ENCODE results near the gene MAPK4. TPM values are rescaled to one million over a fixed set of nuclear protein-coding genes. Genes with fewer than 3 reads are reported as not detected.

The MAPK4 gene
- polyA plus RNA-seq, 1 experiment = not detected

DNA sequence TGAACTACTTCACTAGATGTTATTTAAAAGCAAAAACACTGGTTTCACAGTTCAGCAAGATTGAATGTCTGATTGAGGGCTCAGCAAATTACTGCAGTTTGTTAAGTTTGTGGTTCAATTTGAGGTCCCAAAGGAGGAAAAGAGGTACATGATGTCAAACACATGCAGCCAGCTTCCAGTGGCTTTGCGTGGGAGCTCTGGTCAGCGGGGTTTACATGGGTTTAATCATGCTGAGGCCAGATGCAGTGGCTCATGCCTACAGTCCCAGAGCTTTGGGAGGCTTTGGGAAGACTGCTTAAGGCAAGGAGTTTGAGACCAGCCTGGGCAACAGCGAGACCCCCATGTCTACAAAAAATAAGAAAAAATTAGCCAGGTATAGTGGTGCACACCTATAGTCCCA is 111.5 kb downstream of the MAPK4 start:
- ChIA-PET CTCF (no interaction called here), POLR2A (no interaction called here)
- TF ChIP-seq CTCF (IDR thresholded peaks at IDR 0.05; ENCODE audit: low read depth, low read length) = no peak
- no peak overlapping the region for H3K27ac ChIP-seq (ENCODE audit: low read depth, low read length)
- no peak overlapping the region for H3K4me3 ChIP-seq (ENCODE audit: low read depth, low read length)
- H3K27me3 ChIP-seq (ENCODE audit: control insufficient read depth, insufficient read depth, low read length) = no peaks in the 10 kb centered on the region
- no peak for DNase-seq (ENCODE audit: low read depth, low spot score)
- H3K9me3 ChIP-seq (ENCODE audit: control insufficient read depth, insufficient read depth, low read length) = no peaks in the 10 kb centered on the region

DNA sequence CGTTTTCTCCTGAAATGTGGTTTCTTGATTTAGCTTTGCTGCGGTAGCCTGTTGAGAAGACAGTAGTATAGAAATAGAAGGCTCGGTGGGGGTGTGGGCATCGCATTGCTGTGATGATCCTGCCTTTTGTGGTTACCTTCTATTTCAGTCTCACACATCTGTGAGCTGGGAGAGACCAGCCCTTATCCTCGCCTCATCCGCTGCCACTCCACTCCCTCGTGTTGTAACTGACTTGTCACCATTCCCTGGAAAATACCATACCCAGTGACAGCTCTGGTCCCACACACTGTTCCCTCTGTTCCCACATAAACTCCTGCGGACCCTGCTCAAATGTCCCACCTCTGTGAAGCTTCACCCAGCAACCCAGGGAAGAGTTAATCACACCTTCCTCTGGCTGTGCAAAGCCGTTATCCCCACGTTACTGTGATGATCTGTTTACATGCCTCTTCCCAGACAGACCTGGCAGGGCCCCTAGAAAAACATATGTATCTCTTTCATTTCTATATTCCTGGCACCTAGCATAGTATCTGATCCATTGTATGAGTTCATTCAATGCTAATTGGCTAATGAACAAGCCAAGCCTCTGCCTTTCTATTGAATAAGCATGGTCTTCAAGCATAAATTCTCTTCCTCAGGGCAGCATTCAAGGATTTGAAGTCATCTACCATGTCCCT is 114.6 kb downstream of the MAPK4 start:
- no peak for TF ChIP-seq CTCF (IDR thresholded peaks at IDR 0.05; ENCODE audit: low read depth, low read length)
- ChIA-PET POLR2A (no interaction called here), CTCF (no interaction called here)
- DNase-seq (ENCODE audit: low read depth, low spot score) = no peak
- H3K9me3 ChIP-seq (ENCODE audit: control insufficient read depth, insufficient read depth, low read length) = no peaks in the 10 kb centered on the region
- no peak overlapping the region for H3K27ac ChIP-seq (ENCODE audit: low read depth, low read length)
- no peaks in the 10 kb centered on the region for H3K27me3 ChIP-seq (ENCODE audit: control insufficient read depth, insufficient read depth, low read length)
- no peak overlapping the region for H3K4me3 ChIP-seq (ENCODE audit: low read depth, low read length)

GRCh38 chr18:50675043-50675442 is 115.2 kb downstream of the MAPK4 start:
- ChIA-PET POLR2A (no interaction called here), CTCF (no interaction called here)
- DNase-seq (ENCODE audit: low read depth, low spot score) = no peak
- Histone ChIP-seq H3K27ac (ENCODE audit: low read depth, low read length) (no peak overlapping the region), H3K27me3 (ENCODE audit: control insufficient read depth, insufficient read depth, low read length) (no peaks in the 10 kb centered on the region), H3K9me3 (ENCODE audit: control insufficient read depth, insufficient read depth, low read length) (no peaks in the 10 kb centered on the region), H3K4me3 (ENCODE audit: low read depth, low read length) (no peak overlapping the region)
- no peak for TF ChIP-seq CTCF (IDR thresholded peaks at IDR 0.05; ENCODE audit: low read depth, low read length)

GRCh38 chr18:50678651-50679050 is 118.8 kb downstream of the MAPK4 start:
- Histone ChIP-seq H3K27ac (ENCODE audit: low read depth, low read length) (no peak overlapping the region), H3K4me3 (ENCODE audit: low read depth, low read length) (no peak overlapping the region), H3K9me3 (ENCODE audit: control insufficient read depth, insufficient read depth, low read length) (no peaks in the 10 kb centered on the region), H3K27me3 (ENCODE audit: control insufficient read depth, insufficient read depth, low read length) (no peaks in the 10 kb centered on the region)
- no peak for DNase-seq (ENCODE audit: low read depth, low spot score)
- no peak for TF ChIP-seq CTCF (IDR thresholded peaks at IDR 0.05; ENCODE audit: low read depth, low read length)
- ChIA-PET CTCF (no interaction called here), POLR2A (no interaction called here)

- no peak overlapping the region for H3K27ac ChIP-seq (ENCODE audit: low read depth, low read length)
- no peaks in the 10 kb centered on the region for H3K9me3 ChIP-seq (ENCODE audit: control insufficient read depth, insufficient read depth, low read length)
- no peaks in the 10 kb centered on the region for H3K27me3 ChIP-seq (ENCODE audit: control insufficient read depth, insufficient read depth, low read length)
- no peak for TF ChIP-seq CTCF (IDR thresholded peaks at IDR 0.05; ENCODE audit: low read depth, low read length)
- CTCF ChIA-PET = no interaction called here
- no peak overlapping the region for H3K4me3 ChIP-seq (ENCODE audit: low read depth, low read length)
- POLR2A ChIA-PET = no interaction called here
- no peak for DNase-seq (ENCODE audit: low read depth, low spot score)
Observed at GRCh38 chr18:50679056-50679455, 119.2 kb downstream of the MAPK4 start.
